Stimulated activated CD8-positive, alpha-beta memory T cell treated with anti-CD3 and anti-CD28 coated beads, Interleukin-2, amount 100 ng/mL, for 1 hour (primary cell): Measurements from ENCODE around the gene ART4.

ENCODE experiments used
- DNase-seq, 2 donors: peaks; one replicate each; pipeline ENCODE4 v3.0.0-alpha.2; 2020; ENCODE audit warnings: low read depth in 2 of 2

ART4 gene

DNA sequence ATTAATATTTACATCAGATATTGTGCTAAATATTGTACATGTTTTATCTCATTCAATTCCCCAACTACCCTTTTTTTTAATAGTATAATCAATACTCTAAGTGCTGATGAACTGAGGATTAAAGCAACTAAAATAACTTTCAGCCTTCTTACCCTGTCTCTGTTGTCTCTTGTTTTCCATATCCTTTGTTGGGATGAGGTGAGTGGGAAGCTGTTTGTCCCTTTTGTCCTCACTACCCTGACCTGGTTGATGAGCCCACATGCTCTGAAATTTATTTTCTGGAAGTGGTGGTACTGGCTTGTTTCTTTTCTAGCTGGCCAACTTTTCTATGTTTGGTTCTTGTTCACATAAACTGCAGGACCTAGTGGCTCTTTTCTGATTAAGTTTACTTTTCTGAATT, 9.6 kb upstream of the ART4 start:
- DNase-seq = no peak

DNA sequence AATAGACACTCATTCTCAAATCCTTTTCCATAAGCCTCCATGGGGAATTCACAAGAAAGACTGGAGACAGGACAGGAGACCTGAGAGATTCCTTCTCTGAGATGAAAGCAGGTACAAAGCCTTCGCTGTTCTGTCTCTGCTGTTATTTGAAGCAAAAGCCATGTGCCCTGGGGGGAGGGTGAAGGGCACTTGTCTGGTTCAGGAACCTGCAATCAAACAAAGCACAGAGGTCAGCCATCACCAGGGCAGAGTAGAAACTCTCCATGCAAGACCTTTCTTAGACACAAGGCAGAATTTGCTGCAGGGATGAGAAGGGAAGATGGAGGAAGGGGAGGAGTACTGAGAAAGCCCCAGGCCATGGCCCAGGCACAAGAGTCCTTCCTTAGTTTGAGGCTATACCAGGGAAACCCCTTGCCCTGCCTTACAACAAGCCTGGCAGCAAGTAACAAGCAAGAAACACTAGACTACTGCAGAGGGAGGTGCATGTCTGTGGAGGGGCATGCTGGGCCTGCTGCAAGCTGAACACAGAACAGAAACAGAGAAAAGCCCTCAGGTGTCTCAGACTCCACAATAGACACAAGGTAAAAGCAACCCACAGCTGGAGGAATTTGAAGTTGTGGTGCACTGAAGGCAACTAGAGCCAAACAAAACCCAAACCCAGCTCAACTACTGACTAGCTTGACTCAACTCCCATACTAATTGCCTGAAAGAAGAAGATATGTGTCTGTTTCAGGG, 7.8 kb upstream of the ART4 start:
- no peak for DNase-seq

- DNase-seq = no peak
These were observed 6.3 kb upstream of the ART4 start for GRCh38 chr12:14849661-14850060.

GRCh38 chr12:14846876-14847580, 3.7 kb upstream of the ART4 start:
- no peak for DNase-seq

DNA sequence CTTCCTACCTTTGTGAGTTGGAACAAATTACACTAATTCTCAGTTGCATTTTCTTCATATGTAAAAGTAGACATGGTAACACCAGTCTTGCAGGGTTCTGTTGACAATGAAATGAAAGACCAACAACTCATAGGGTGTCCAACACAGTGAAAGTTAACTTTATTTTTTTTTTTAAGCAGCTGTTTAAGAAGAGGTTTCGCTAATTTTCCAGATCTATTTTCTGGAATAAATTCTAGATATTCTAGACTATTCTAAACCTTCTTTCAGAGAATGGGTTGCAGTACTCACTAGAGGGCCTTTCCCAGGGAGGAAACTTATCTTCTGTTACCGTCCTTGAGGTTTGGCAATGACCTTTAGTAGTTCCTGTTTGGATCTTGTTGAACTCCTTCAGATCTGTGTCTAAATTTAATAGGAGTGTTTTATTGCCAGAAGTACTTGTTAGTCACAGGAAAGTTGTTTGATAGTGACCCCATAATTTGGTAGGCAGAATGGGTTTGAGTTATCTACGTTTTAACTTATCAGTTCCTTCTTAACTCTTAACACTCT, 2.8 kb upstream of the ART4 start:
- DNase-seq = no peak

DNA sequence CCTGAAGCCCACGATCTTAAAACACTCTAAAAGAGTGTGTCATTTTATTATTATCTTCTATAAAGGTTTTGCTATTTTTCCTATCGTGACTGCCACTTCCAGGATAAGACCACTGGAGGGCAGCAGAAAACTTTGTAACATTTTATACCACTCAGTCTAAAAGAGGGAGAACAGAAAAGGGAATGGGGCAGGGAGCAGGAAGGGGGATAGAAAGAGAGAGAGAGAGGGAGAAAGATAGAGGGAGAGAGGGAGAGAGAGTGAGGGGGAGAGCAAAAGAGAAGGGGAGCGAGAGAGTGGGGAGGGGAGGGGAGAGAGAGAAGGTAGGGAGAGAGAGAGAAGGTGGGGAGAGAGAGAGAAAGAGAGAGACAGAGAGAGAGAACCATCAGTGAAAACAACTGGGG, 2.0 kb upstream of the ART4 start:
- no peak for DNase-seq

- no peak for DNase-seq
These were observed 1.1 kb upstream of the ART4 start for GRCh38 chr12:14844401-14844800.

- DNase-seq = no peak
These were observed 1.0 kb downstream of the ART4 start for GRCh38 chr12:14842315-14842714.

- no peak for DNase-seq
These were observed 1.6 kb downstream of the ART4 start for GRCh38 chr12:14841761-14842160.

DNA sequence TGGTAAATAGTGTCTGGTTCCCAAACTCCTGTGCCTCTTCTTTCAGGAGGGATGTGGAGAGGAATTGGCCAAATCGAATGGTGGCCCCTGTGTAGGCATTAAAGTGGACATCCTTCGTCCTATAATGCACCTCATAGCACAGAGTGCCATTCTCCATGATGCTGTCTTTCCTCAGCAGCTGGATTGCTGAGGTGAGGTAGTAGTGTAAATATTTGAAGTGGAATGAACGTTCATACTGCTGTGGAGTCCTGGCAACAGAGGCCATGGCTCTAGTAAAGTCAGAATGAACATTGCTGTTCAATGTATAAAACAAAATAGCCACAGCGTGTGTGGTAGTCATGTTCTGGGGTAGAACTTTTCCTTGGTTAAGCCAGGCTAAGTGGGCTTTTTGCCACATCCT, 2.7 kb downstream of the ART4 start:
- DNase-seq = no peak

DNA sequence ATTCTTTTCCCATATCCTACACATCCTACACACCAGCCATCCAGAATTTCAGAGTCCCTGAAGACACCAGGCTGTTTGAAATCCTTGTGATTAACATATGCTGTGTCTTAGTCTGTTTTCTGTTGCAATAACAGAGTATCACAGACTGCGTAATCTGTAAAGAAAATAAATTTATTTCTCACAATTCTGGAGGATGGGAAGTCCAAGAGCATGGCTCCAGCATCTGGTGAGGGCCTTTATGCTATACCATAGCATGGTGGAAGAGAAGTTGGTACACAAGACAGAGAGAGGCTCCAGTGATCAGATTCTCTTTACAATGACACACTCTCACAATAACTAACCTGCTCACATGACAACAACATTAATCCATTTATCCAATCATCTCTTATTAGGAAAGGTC, 4.1 kb downstream of the ART4 start:
- no peak for DNase-seq

DNA sequence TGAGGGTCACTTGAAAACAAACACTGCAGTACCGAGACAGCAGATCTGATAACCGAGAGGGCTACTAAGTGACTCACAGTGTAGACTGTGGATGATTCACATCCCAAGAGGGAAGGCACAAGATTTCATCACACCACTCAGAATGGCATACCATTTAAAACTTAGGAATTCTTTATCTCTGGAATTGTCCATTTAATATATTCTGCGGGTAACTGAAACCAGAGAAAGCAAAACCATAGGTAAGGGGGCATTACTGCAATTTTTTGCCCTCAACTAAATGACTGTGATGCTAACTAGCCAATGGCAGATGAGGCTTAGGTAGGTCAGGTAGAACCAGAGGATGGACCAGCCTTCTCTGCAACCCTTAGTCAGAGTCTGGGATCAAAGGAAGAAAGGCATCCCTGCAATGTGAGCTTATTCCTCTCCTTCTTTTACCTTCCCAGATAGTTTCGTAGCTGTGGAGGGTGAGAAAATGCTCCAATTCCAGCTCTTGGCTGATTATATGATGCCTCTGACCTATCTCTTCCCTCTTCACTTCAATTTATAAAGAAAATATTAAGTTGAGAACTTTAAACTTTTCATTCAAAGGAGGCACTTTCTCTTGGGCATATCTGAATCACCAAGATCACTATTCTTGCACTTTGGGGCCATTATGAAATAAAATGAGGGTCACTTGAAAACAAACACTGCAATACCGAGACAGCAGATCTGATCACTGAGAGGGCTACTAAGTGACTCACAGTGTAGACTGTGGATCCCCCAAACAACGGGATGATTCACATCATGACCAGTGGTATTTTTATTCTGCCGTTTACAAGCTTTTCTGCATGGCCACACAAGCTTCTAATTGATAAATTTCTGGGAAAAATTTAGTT, 6.8 kb downstream of the ART4 start:
- DNase-seq = no peak

GRCh38 chr12:14834509-14834908, 8.8 kb downstream of the ART4 start:
- DNase-seq = no peak

- DNase-seq = no peak
These were observed 9.4 kb downstream of the ART4 start for GRCh38 chr12:14833952-14834351.

- no peak for DNase-seq
These were observed 10.0 kb downstream of the ART4 start for GRCh38 chr12:14833336-14833735.

DNA sequence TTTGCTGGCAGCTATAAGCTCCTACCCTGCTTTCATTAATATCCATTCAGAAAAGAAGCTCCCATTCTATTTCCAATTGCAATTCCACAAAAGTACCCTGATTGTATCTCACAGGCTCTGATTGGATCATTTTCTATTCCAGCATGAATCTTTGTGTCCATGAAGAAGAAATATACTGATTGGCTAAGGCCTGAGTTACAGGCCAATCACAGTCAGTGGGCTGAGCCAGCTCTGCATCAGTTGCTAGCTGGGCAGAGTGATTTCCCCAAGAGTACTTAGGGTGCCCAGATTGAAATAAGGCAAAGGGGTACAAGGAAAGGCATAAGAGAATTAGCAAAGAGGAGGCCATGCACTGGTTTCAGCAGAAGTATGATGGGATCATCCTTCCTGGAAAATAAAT, 14.4 kb downstream of the ART4 start:
- DNase-seq = no peak

GRCh38 chr12:14827043-14827442, 16.3 kb downstream of the ART4 start:
- DNase-seq = no peak

GRCh38 chr12:14826491-14826890, 16.8 kb downstream of the ART4 start:
- DNase-seq = no peak

GRCh38 chr12:14825256-14825655, 18.1 kb downstream of the ART4 start:
- no peak for DNase-seq

DNA sequence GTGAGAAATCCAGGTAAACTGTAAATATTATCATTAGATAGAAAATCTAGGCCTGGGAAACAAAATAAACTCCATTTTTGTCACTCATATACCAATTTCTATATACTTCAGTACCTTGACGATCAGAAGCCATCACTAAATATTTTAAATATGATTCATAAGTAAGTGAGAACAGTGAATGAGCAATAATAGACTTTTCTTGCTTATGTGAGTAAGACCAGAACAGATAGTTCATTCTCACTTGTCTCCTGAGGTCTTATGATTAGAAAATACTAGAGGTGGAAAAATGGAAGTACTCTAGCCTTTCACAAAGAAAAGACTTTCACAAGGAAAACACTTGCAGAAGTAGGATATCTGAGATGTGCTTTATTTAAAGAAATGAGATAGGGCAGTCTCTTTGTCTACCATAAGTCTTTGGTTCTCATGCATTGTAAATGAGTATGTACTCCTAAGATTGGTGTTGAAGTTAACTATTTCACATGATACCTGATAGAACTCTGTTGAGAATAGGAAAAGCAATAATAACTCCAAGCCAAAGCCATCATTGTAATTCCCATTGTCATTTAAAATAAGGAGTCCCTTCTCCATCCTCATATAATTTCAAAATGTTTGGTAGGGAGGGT, 19.2 kb downstream of the ART4 start:
- DNase-seq = no peak

DNA sequence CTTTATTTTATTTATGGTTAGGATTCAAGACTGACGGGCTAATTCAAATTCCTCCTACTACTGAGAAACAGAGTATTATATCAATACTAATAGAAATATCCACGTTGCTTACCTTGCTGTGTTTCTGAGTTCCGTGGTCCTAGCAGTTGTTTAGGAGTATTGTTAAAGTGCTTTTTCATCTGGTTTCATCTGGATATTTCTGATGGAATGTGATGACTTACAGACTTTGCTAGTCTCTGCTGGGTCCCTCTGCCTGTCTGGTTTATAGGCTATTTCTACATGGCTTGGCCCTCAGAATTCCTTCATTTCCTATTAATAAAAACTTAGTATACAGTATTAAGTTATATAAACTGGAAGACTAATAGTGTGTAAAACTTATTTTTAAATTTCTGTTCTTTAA, 29.3 kb downstream of the ART4 start, which contains the start of gene SMCO3:
Gene SMCO3, minus strand, starts transcription at position 169 of the 400 bp plus-strand sequence. CDS start 7,502 bp downstream, outside the sequence.
- DNase-seq = no peak

- DNase-seq = no peak
These were observed 31.8 kb downstream of the ART4 start for GRCh38 chr12:14811486-14811885.
